Measurements from ENCODE around the gene TNK1. TPM values are rescaled to one million over a fixed set of nuclear protein-coding genes. Genes with fewer than 3 reads are reported as not detected.

Gene TNK1
- polyA plus RNA-seq, 3 donors = not detected

- Histone ChIP-seq H2AFZ (ENCODE audit: insufficient read depth, low read depth, low read length, poor library complexity, severe bottlenecking) (no peak overlapping the region), H3K27me3 (ENCODE audit: control insufficient read depth in 2 of 2, insufficient read depth in 2 of 2, low read length in 2 of 2) (no peaks in the 10 kb centered on the region), H3K79me2 (ENCODE audit: insufficient read depth, low read length) (no peaks in the 10 kb centered on the region), H3K4me3 (replicated peaks in 1 of 3; ENCODE audit: low read depth in 2 of 3, low read length in 3 of 3) (no peak overlapping the region), H3K27ac (ENCODE audit: low read depth in 1 of 2, low read length in 2 of 2) (no peak overlapping the region), H3K36me3 (replicated peaks in 1 of 2; ENCODE audit: control insufficient read depth in 1 of 2, insufficient read depth in 2 of 2, low read length in 2 of 2) (no peaks in the 10 kb centered on the region), H3K9ac (ENCODE audit: insufficient read depth, low read length, poor library complexity, severe bottlenecking) (no peak overlapping the region), H3K4me2 (replicated peaks; ENCODE audit: extremely low read depth, low read length, poor library complexity, severe bottlenecking) (no peak overlapping the region), H4K20me1 (ENCODE audit: insufficient read depth, low read length) (no peaks in the 10 kb centered on the region), H3K9me3 (replicated peaks in 1 of 2; ENCODE audit: control insufficient read depth in 1 of 2, insufficient read depth in 1 of 2, low read length in 2 of 2) (no peaks in the 10 kb centered on the region), H3K4me1 (ENCODE audit: control insufficient read depth in 1 of 2, insufficient read depth in 2 of 2, low read length in 2 of 2) (no peaks in the 10 kb centered on the region)
- peaks cover 0 to 5% (median 2%) of the 10 kb centered on the region in 3 donors for H3K27me3 Mint-ChIP-seq (ENCODE audit: low read depth in 3 of 3)
- DNase-seq = no peak
- H3K27ac Mint-ChIP-seq = no peak overlapping the region
- intact Hi-C loops (cut with micrococcal nuclease) = no loop called here
- 82% methylated on average over 2 of the region's 8 CpGs for WGBS (ENCODE audit: insufficient coverage)
- no peak overlapping the region for H3K4me3 Mint-ChIP-seq
- H3K4me1 Mint-ChIP-seq = no peaks in the 10 kb centered on the region
- H3K9me3 Mint-ChIP-seq = no peaks in the 10 kb centered on the region
- H3K36me3 Mint-ChIP-seq = no peaks in the 10 kb centered on the region
- TF ChIP-seq CTCF (IDR thresholded peaks at IDR 0.05) = no peak
Observed at GRCh38 chr17:7425756-7426155, 44.9 kb downstream of the TNK1 start.

GRCh38 chr17:7426203-7426863 lies 45.4 kb downstream of the TNK1 start:
- Mint-ChIP-seq H3K27ac (no peak overlapping the region), H3K9me3 (no peaks in the 10 kb centered on the region), H3K27me3 (ENCODE audit: low read depth in 3 of 3) (peaks cover 0 to 5% (median 2%) of the 10 kb centered on the region in 3 donors), H3K36me3 (no peaks in the 10 kb centered on the region), H3K4me3 (no peak overlapping the region), H3K4me1 (no peaks in the 10 kb centered on the region)
- no peaks in the 10 kb centered on the region for H3K9me3 ChIP-seq (replicated peaks in 1 of 2; ENCODE audit: control insufficient read depth in 1 of 2, insufficient read depth in 1 of 2, low read length in 2 of 2)
- H3K36me3 ChIP-seq (replicated peaks in 1 of 2; ENCODE audit: control insufficient read depth in 1 of 2, insufficient read depth in 2 of 2, low read length in 2 of 2) = no peaks in the 10 kb centered on the region
- no peaks in the 10 kb centered on the region for H3K27me3 ChIP-seq (ENCODE audit: control insufficient read depth in 2 of 2, insufficient read depth in 2 of 2, low read length in 2 of 2)
- H4K20me1 ChIP-seq (ENCODE audit: insufficient read depth, low read length) = no peaks in the 10 kb centered on the region
- H3K79me2 ChIP-seq (ENCODE audit: insufficient read depth, low read length) = no peaks in the 10 kb centered on the region
- no peak overlapping the region for H3K9ac ChIP-seq (ENCODE audit: insufficient read depth, low read length, poor library complexity, severe bottlenecking)
- intact Hi-C loops (cut with micrococcal nuclease) = no loop called here
- no peak overlapping the region for H3K4me2 ChIP-seq (replicated peaks; ENCODE audit: extremely low read depth, low read length, poor library complexity, severe bottlenecking)
- WGBS (ENCODE audit: insufficient coverage) = 97% methylated on average over 26 of the region's 33 CpGs
- no peak for DNase-seq
- TF ChIP-seq CTCF (IDR thresholded peaks at IDR 0.05) = no peak
- no peak overlapping the region for H2AFZ ChIP-seq (ENCODE audit: insufficient read depth, low read depth, low read length, poor library complexity, severe bottlenecking)
- H3K27ac ChIP-seq (ENCODE audit: low read depth in 1 of 2, low read length in 2 of 2) = no peak overlapping the region
- H3K4me1 ChIP-seq (ENCODE audit: control insufficient read depth in 1 of 2, insufficient read depth in 2 of 2, low read length in 2 of 2) = no peaks in the 10 kb centered on the region
- no peak overlapping the region for H3K4me3 ChIP-seq (replicated peaks in 1 of 3; ENCODE audit: low read depth in 2 of 3, low read length in 3 of 3)
